OCI-LY1 (cell line): ENCODE results near the gene DOLPP1.

Experiments used
- H2AFZ ChIP-seq: fragments of 200-600 bp; sonication (generic), shearing (Covaris generic); 2 replicates; pipeline ENCODE4 v1.6.0; 2014; ENCODE audit warnings: antibody characterized with exemption, mild to moderate bottlenecking, low read length
- H3F3A ChIP-seq: fragments of 200-600 bp; sonication (generic), shearing (Covaris generic); 2 replicates; pipeline ENCODE4 v1.6.0; 2014; ENCODE audit warnings: mild to moderate bottlenecking, antibody characterized with exemption, low read length, moderate library complexity; ENCODE audit not compliant: insufficient read depth
- H3K27ac ChIP-seq: fragments of 200-600 bp; sonication (generic); 2 replicates; pipeline ENCODE4 v1.5.1; 2014; ENCODE audit warnings: low read length, mixed run types, mild to moderate bottlenecking, low read depth; ENCODE audit not compliant: poor library complexity, severe bottlenecking
- H3K27me3 ChIP-seq: fragments of 200-600 bp; sonication (generic); 2 replicates; pipeline ENCODE4 v1.6.0; 2014; ENCODE audit warnings: antibody characterized with exemption, mild to moderate bottlenecking, low read length, moderate library complexity; ENCODE audit not compliant: insufficient read depth
- H3K36me3 ChIP-seq: fragments of 200-600 bp; sonication (generic); 2 replicates; pipeline ENCODE4 v1.6.1; 2014; ENCODE audit warnings: mild to moderate bottlenecking, antibody characterized with exemption, low read length, moderate library complexity, mixed read lengths; ENCODE audit not compliant: insufficient read depth
- H3K4me1 ChIP-seq: fragments of 200-600 bp; sonication (generic); 2 replicates; pipeline ENCODE4 v1.5.1; 2014; ENCODE audit warnings: mild to moderate bottlenecking, low read length, moderate library complexity; ENCODE audit not compliant: insufficient read depth, severe bottlenecking
- H3K4me2 ChIP-seq: fragments of 200-600 bp; sonication (generic), shearing (Covaris generic); 2 replicates; pipeline ENCODE4 v1.6.1; 2014; ENCODE audit warnings: low read length
- H3K4me3 ChIP-seq: fragments of 200-600 bp; sonication (generic); 2 replicates; pipeline ENCODE4 v1.5.1; 2014; ENCODE audit warnings: low read length, low read depth, mild to moderate bottlenecking, mixed read lengths; ENCODE audit not compliant: poor library complexity, severe bottlenecking
- H3K79me2 ChIP-seq: fragments of 200-600 bp; shearing (Covaris generic); 2 replicates; pipeline ENCODE4 v1.6.1; 2016; ENCODE audit warnings: mixed run types, low read length, mixed read lengths; ENCODE audit not compliant: insufficient read depth
- H3K9ac ChIP-seq: fragments of 200-600 bp; sonication (generic), shearing (Covaris generic); 2 replicates; pipeline ENCODE4 v1.6.1; 2014; ENCODE audit warnings: mild to moderate bottlenecking, low read length, mixed read lengths
- H3K9me2 ChIP-seq: fragments of 200-600 bp; sonication (generic), shearing (Covaris generic); 2 replicates; pipeline ENCODE4 v1.6.1; 2014; ENCODE audit warnings: low read depth, mild to moderate bottlenecking, low read length, mixed read lengths
- H3K9me3 ChIP-seq: fragments of 200-600 bp; shearing (Covaris generic); 2 replicates; pipeline ENCODE4 v1.6.1; 2014; ENCODE audit warnings: low read length, mixed read lengths
- H4K20me1 ChIP-seq: fragments of 200-600 bp; sonication (generic), shearing (Covaris generic); 2 replicates; pipeline ENCODE4 v1.6.0; 2016; ENCODE audit warnings: mild to moderate bottlenecking, low read length; ENCODE audit not compliant: insufficient read depth
- CTCF ChIP-seq: fragments of 200-600 bp; sonication (generic), shearing (Covaris generic); IDR thresholded peaks from 2 replicates; pipeline ENCODE4 v1.5.1; 2017; ENCODE audit warnings: mild to moderate bottlenecking, antibody characterized with exemption, low read length, moderate library complexity, mixed read lengths
- EZH2 ChIP-seq: fragments of 200-600 bp; sonication (generic), shearing (Covaris generic); IDR thresholded peaks from 2 replicates; pipeline ENCODE4 v1.8.0; 2017; ENCODE audit warnings: borderline replicate concordance, mixed run types, mild to moderate bottlenecking, antibody characterized with exemption, low read length, moderate library complexity, mixed read lengths

The DOLPP1 gene

GRCh38 chr9:129137292-129138143 is 56.6 kb downstream of the DOLPP1 start:
- Histone ChIP-seq H3K27ac (no peak overlapping the region), H3K4me3 (no peak overlapping the region), H3K9ac (no peak overlapping the region), H3K9me2 (no peaks in the 10 kb centered on the region), H3K79me2 (no peaks in the 10 kb centered on the region), H3K27me3 (no peaks in the 10 kb centered on the region), H3K9me3 (no peaks in the 10 kb centered on the region), H3F3A (peaks cover 5% of the 10 kb centered on the region; the same call in 1 of the 2 replicates), H3K4me1 (peaks cover 36% of the 10 kb centered on the region), H2AFZ (no peak overlapping the region), H4K20me1 (no peaks in the 10 kb centered on the region), H3K36me3 (peaks cover 46% of the 10 kb centered on the region), H3K4me2 (no peak overlapping the region)
- no peak for TF ChIP-seq EZH2
- no peak for TF ChIP-seq CTCF

GRCh38 chr9:129138144-129138462 is 57.2 kb downstream of the DOLPP1 start:
- Histone ChIP-seq H3K36me3 (peaks cover 44% of the 10 kb centered on the region), H3K9me2 (no peaks in the 10 kb centered on the region), H4K20me1 (no peaks in the 10 kb centered on the region), H3K4me1 (peaks cover 41% of the 10 kb centered on the region), H3K4me2 (no peak overlapping the region), H3F3A (peaks cover 5% of the 10 kb centered on the region; the same call in 1 of the 2 replicates), H3K9ac (no peak overlapping the region), H2AFZ (no peak overlapping the region), H3K27me3 (no peaks in the 10 kb centered on the region), H3K4me3 (no peak overlapping the region), H3K79me2 (no peaks in the 10 kb centered on the region), H3K9me3 (no peaks in the 10 kb centered on the region), H3K27ac (no peak overlapping the region)
- TF ChIP-seq EZH2 (no peak), CTCF (no peak)

- H3F3A ChIP-seq, result peaks cover 5% of the 10 kb centered on the region; the same call in 1 of the 2 replicates
- no peaks in the 10 kb centered on the region for H3K9me3 ChIP-seq
- H3K36me3 ChIP-seq, result peaks cover 44% of the 10 kb centered on the region; the same call in 1 of the 2 replicates
- no peaks in the 10 kb centered on the region for H3K9me2 ChIP-seq
- H3K79me2 ChIP-seq, result no peaks in the 10 kb centered on the region
- H3K4me3 ChIP-seq, result no peak overlapping the region
- H3K4me2 ChIP-seq, result no peak overlapping the region
- H3K4me1 ChIP-seq, result peaks cover 44% of the 10 kb centered on the region
- no peaks in the 10 kb centered on the region for H3K27me3 ChIP-seq
- H3K9ac ChIP-seq, result no peak overlapping the region
- TF ChIP-seq CTCF (no peak), EZH2 (no peak)
- no peak overlapping the region for H3K27ac ChIP-seq
- H2AFZ ChIP-seq, result no peak overlapping the region
- no peaks in the 10 kb centered on the region for H4K20me1 ChIP-seq
Observed at GRCh38 chr9:129138476-129139232, 57.7 kb downstream of the DOLPP1 start.
